Measurements from ENCODE around the gene TLE2. TPM values are rescaled to one million over a fixed set of nuclear protein-coding genes. Genes with fewer than 3 reads are reported as not detected.
"Not testable (repeated sequence)": the region's sequence is repeated elsewhere in the genome, so short reads cannot be mapped to it uniquely, and the experiment has no call there.

TLE2 gene
- total RNA-seq, 2 donors from 2014 or later: 46.7 to 154 TPM

GRCh38 chr19:2970201-2970835, 58.8 kb downstream of the TLE2 start:
- DNase-seq (ENCODE audit: low spot score): no peak
- Histone ChIP-seq H3K4me1 (ENCODE audit: control insufficient read depth in 1 of 2, low read depth in 2 of 2) (peaks cover 6 to 10% of the 10 kb centered on the region in 2 donors), H3K9me3 (no peaks in the 10 kb centered on the region), H3K36me3 (no peaks in the 10 kb centered on the region), H3K4me3 (no peak overlapping the region), H3K27me3 (replicated peaks; ENCODE audit: insufficient read depth) (no peaks in the 10 kb centered on the region), H3K27ac (no peak overlapping the region)
- ATAC-seq (ENCODE audit: insufficient number of reproducible peaks, low FRiP score, low read depth): no peak
- TF ChIP-seq CTCF (IDR thresholded peaks at IDR 0.05): no peak

DNA sequence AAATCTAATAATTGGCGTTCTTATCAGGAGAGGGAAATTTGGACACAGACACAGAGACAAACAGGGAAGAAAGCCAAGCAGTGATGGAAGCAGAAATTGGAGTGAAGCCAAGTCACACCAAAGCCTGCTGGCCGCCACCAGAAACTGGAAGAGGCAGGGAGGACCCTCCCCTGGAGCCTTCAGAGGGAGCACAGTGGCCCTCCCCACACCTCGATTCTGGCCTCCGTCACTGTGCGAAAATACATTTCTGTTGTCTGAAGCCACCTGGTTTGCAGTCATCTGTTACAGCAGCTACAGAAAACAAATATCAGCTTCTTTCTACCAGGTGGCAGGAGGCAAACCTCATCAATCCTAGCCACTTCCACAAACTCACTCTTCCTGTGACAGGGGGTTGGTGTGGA, 60.0 kb downstream of the TLE2 start:
- no peaks in the 10 kb centered on the region for H3K9me3 ChIP-seq
- ATAC-seq (ENCODE audit: insufficient number of reproducible peaks, low FRiP score, low read depth): no peak
- TF ChIP-seq CTCF (IDR thresholded peaks at IDR 0.05): no peak
- DNase-seq (ENCODE audit: low spot score): no peak
- H3K27ac ChIP-seq: no peak overlapping the region
- peaks cover 2 to 10% of the 10 kb centered on the region in 2 donors for H3K4me1 ChIP-seq (ENCODE audit: control insufficient read depth in 1 of 2, low read depth in 2 of 2)
- H3K27me3 ChIP-seq (replicated peaks; ENCODE audit: insufficient read depth): no peaks in the 10 kb centered on the region
- H3K4me3 ChIP-seq: no peak overlapping the region
- H3K36me3 ChIP-seq: no peaks in the 10 kb centered on the region

DNA sequence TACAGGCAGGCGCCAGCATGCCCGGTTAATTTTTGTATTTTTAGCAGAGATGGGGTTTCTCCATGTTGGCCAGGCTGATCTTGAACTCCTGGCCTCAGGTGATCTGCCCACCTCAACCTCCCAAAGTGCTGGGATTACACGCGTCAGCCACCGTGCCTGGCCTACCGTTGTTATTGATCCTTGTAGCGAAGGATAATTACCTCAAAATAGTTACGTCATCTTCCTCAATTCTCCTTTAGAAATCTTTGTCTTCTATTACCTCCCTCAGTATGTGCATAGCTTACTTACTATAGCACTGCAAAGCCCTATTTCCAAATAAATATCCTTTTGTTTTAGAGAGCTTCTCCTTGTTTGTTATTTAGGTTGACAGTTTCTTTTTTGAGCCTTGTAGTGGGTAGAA, 61.1 kb downstream of the TLE2 start:
- Histone ChIP-seq H3K4me1 (ENCODE audit: control insufficient read depth in 1 of 2, low read depth in 2 of 2) (peaks cover 2 to 10% of the 10 kb centered on the region in 2 donors), H3K27ac (no peak overlapping the region), H3K36me3 (no peaks in the 10 kb centered on the region), H3K27me3 (replicated peaks; ENCODE audit: insufficient read depth) (no peaks in the 10 kb centered on the region), H3K4me3 (no peak overlapping the region), H3K9me3 (no peaks in the 10 kb centered on the region)
- no peak for TF ChIP-seq CTCF (IDR thresholded peaks at IDR 0.05)
- no peak for DNase-seq (ENCODE audit: low spot score)
- ATAC-seq (ENCODE audit: insufficient number of reproducible peaks, low FRiP score, low read depth): no peak

GRCh38 chr19:2964874-2965273, 64.2 kb downstream of the TLE2 start:
- Histone ChIP-seq H3K27ac (no peak overlapping the region), H3K36me3 (no peaks in the 10 kb centered on the region), H3K4me3 (no peak overlapping the region), H3K27me3 (replicated peaks; ENCODE audit: insufficient read depth) (no peaks in the 10 kb centered on the region), H3K4me1 (ENCODE audit: control insufficient read depth in 1 of 2, low read depth in 2 of 2) (peaks cover 2 to 10% of the 10 kb centered on the region in 2 donors), H3K9me3 (no peaks in the 10 kb centered on the region)
- no peak for DNase-seq (ENCODE audit: low spot score)
- no peak for TF ChIP-seq CTCF (IDR thresholded peaks at IDR 0.05)
- no peak for ATAC-seq (ENCODE audit: insufficient number of reproducible peaks, low FRiP score, low read depth)

GRCh38 chr19:2963631-2964030, 65.4 kb downstream of the TLE2 start:
- H3K27ac ChIP-seq: not testable (repeated sequence)

GRCh38 chr19:2963122-2963521, 66.0 kb downstream of the TLE2 start:
- Histone ChIP-seq H3K36me3 (no peaks in the 10 kb centered on the region), H3K27ac (no peak overlapping the region), H3K27me3 (replicated peaks; ENCODE audit: insufficient read depth) (no peaks in the 10 kb centered on the region), H3K4me1 (ENCODE audit: control insufficient read depth in 1 of 2, low read depth in 2 of 2) (no peaks in the 10 kb centered on the region), H3K4me3 (no peak overlapping the region), H3K9me3 (no peaks in the 10 kb centered on the region)
- DNase-seq (ENCODE audit: low spot score): no peak
- ATAC-seq (ENCODE audit: insufficient number of reproducible peaks, low FRiP score, low read depth): no peak
- no peak for TF ChIP-seq CTCF (IDR thresholded peaks at IDR 0.05)

More at GRCh38 chr19:2963631-2964030, 65.4 kb downstream of the TLE2 start:
- not testable (repeated sequence) for H3K9me3 ChIP-seq; H3K4me1 ChIP-seq (ENCODE audit: control insufficient read depth in 1 of 2, low read depth in 2 of 2); ATAC-seq (ENCODE audit: insufficient number of reproducible peaks, low FRiP score, low read depth); H3K4me3 ChIP-seq; DNase-seq (ENCODE audit: low spot score); H3K27me3 ChIP-seq (replicated peaks; ENCODE audit: insufficient read depth); H3K36me3 ChIP-seq
